A549 (cell line): ENCODE measurements around the gene PIP5K1A. TPM values are rescaled to one million over a fixed set of nuclear protein-coding genes. Genes with fewer than 3 reads are reported as not detected.

Experiments
- ATAC-seq, 2 experiments: fragments of 200-7000 bp in 1 of 2; fragments of >200 bp in 1 of 2; cut with Nextera tagmentation in 1 of 2; cut with Tn5 transposase in 1 of 2; 3 replicates each; pipeline versions ENCODE4 v1.8.0 to v1.9.1; 2018 to 2020; ENCODE audit warnings: mild to moderate bottlenecking in 1 of 2, moderate library complexity in 1 of 2
- CTCF ChIA-PET: fragments of 300-600 bp; sonication (Branson Sonifier 250); formaldehyde crosslinking; extraction: SDS; loops from one replicate; lab custom pipeline; 2021; ENCODE audit warnings: antibody characterized with exemption, inconsistent platforms; lab: Yijun Ruan, JAX
- POLR2A ChIA-PET: fragments of 350-600 bp; formaldehyde crosslinking; extraction: SDS; loops from one replicate; lab custom pipeline; 2021; ENCODE audit warnings: antibody characterized with exemption, inconsistent platforms; lab: Yijun Ruan, JAX
- DNase-seq, 2 experiments: peaks; one replicate each; pipeline versions ENCODE4 v3.0.0 to v3.0.0-alpha.2; 2011 to 2016; ENCODE audit warnings: low read depth in 1 of 2, low spot score in 1 of 2
- FAIRE-seq: peaks from 2 replicates; lab custom pipeline; 2011; peaks lifted over from hg19 to GRCh38; lab: Jason Lieb, UNC
- H3K27ac ChIP-seq, 2 experiments: fragments of >200 bp; sonication (Bioruptor Twin); formaldehyde crosslinking; 3 replicates each; pipeline ENCODE4 v1.5.1; 2016 to 2017
- H3K4me1 ChIP-seq: fragments of >200 bp; sonication (Bioruptor Twin); formaldehyde crosslinking; 3 replicates; pipeline ENCODE4 v1.6.1; 2016
- H3K4me2 ChIP-seq: fragments of >200 bp; sonication (Bioruptor Twin); formaldehyde crosslinking; 3 replicates; pipeline ENCODE4 v1.6.1; 2016
- H3K4me3 ChIP-seq: fragments of >200 bp; sonication (Bioruptor Twin); formaldehyde crosslinking; 3 replicates; pipeline ENCODE4 v1.5.1; 2016
- H3K9me3 ChIP-seq: fragments of >200 bp; sonication (Bioruptor Twin); formaldehyde crosslinking; 3 replicates; pipeline ENCODE4 v1.6.1; 2016
- CHD4 ChIP-seq: fragments of 200-600 bp; sonication (generic); IDR thresholded peaks from 2 replicates; pipeline ENCODE4 v1.6.1; 2016; ENCODE audit warnings: antibody characterized with exemption, mild to moderate bottlenecking, borderline replicate concordance
- EP300 ChIP-seq, 2 experiments: fragments of >200 bp; sonication (Bioruptor Twin); formaldehyde crosslinking; IDR thresholded peaks; 2 replicates in 1 of 2; 3 replicates in 1 of 2; pipeline ENCODE4 v1.6.1; 2016 to 2017
- FOSB ChIP-seq: fragments of 250-450 bp; sonication (Bioruptor Pico); IDR thresholded peaks from 2 replicates; pipeline ENCODE4 v1.5.0; 2020; ENCODE audit warnings: mild to moderate bottlenecking, moderate library complexity
- HDAC2 ChIP-seq: fragments of 200-600 bp; sonication (generic); IDR thresholded peaks from 2 replicates; pipeline ENCODE4 v1.6.1; 2016
- HEYL ChIP-seq: fragments of 250-450 bp; sonication (Bioruptor Pico); IDR thresholded peaks from 2 replicates; pipeline ENCODE4 v1.8.0; 2021; ENCODE audit warnings: mild to moderate bottlenecking, moderate library complexity
- KDM5A ChIP-seq: fragments of 200-600 bp; sonication (generic); IDR thresholded peaks from 2 replicates; pipeline ENCODE4 v1.6.1; 2016; ENCODE audit warnings: antibody characterized with exemption, mild to moderate bottlenecking
- POLR2A ChIP-seq: IDR thresholded peaks from 2 replicates; pipeline ENCODE4 v1.6.1; 2012; ENCODE audit warnings: mild to moderate bottlenecking, low read length
- RARB ChIP-seq: fragments of 250-450 bp; sonication (Bioruptor Pico); IDR thresholded peaks from 2 replicates; pipeline ENCODE4 v1.8.0; 2021; ENCODE audit warnings: mild to moderate bottlenecking, moderate library complexity
- RNF2 ChIP-seq: fragments of 200-600 bp; sonication (generic); IDR thresholded peaks from 2 replicates; pipeline ENCODE4 v1.6.1; 2016; ENCODE audit warnings: low read depth, mild to moderate bottlenecking, antibody characterized with exemption, moderate library complexity, borderline replicate concordance
- ZFP36 ChIP-seq: fragments of 450-650 bp; IDR thresholded peaks from 2 replicates; pipeline ENCODE4 v1.6.1; 2014; ENCODE audit warnings: borderline replicate concordance; ENCODE audit not compliant: partially characterized antibody
- WGBS: methylation state at CpG from one replicate; pipeline ENCODE4 v1.1.6; 2017; ENCODE audit errors: missing lambda C conversion rate; 5-methylcytosine and 5-hydroxymethylcytosine counted together
- polyA plus RNA-seq, 4 experiments: library from polyadenylated mRNA; depleted of rRNA in 3 of 4; stranded (reverse); fragments of >200 nt; fragmentation: RNase III in 1 of 4; extraction: RNeasy Plus Mini Kit Qiagen cat#74134 plus additional on column Dnase treatment in 1 of 4; gene quantifications; 2 replicates in 3 of 4; 3 replicates in 1 of 4; pipeline ENCODE4 v1.2.3, GENCODE V29; 2011 to 2017
- TF ChIP-seq, protein P1 (sequence below): fragments of >200 bp; sonication (Bioruptor Twin); formaldehyde crosslinking; IDR thresholded peaks from 3 replicates; pipeline ENCODE4 v1.5.1; 2016
- TF ChIP-seq, protein P2 (sequence below): fragments of 150-350 bp; IDR thresholded peaks from 2 replicates; pipeline ENCODE4 v1.6.1; 2014; ENCODE audit warnings: low read depth, mild to moderate bottlenecking, low read length
- TF ChIP-seq, protein P3 (sequence below): fragments of 200-600 bp; sonication (generic); IDR thresholded peaks from 2 replicates; pipeline ENCODE4 v1.6.1; 2016; ENCODE audit warnings: antibody characterized with exemption, mild to moderate bottlenecking, moderate library complexity
- TF ChIP-seq, protein P4 (sequence below): IDR thresholded peaks from 2 replicates; pipeline ENCODE4 v1.6.1; 2012
- TF ChIP-seq, protein P5 (sequence below): fragments of 250-450 bp; sonication (Bioruptor Pico); IDR thresholded peaks from 2 replicates; pipeline ENCODE4 v1.5.0; 2020; ENCODE audit warnings: low read depth, mild to moderate bottlenecking, moderate library complexity

Gene PIP5K1A
- polyA plus RNA-seq, 2 of the 4 experiments (the other 2 are of a cell fraction): 50.0 to 129 TPM

DNA sequence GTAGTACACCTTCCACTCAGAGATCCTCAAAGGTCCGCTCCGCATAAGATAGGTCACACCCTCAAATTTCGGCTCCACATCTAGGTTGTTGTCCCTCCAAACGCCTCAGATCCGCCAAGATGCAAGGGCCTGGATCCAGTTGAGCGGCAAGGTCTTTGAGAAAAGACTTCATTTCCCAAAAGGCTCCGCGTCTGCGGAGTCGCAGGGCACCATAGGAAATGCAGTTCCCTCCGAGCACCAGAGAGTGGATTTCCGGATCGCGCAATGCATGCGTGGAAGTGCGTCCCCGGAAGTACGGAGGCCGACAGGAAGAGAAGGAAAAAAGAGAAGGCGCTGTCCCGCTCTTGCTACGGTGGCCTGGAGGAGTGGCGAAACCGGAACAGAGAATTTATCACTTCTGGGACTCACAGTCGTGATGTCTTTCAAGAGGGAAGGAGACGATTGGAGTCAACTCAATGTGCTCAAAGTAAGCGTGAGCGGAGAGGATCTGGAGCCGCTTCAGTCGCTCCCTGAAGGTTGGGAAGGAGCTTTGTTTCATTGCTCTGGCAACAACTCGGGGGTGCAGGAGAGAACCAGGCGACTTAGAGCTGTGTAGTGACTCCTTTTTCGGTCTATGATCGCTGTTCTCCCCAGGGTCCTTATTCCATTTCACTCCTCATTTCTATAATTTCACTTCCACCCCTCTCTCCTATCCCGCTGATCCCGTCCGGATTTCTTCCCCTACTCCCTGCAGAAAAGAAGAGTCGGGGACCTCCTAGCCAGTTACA lies 32.4 kb upstream of the PIP5K1A start, which contains the start of the genes LYSMD1 and SCNM1 (continued):
- TF ChIP-seq HEYL (no peak), HDAC2 (no peak), FOSB (CRISPR knock-in tag) (no peak), CHD4 (no peak)
- TF ChIP-seq, protein P1, sequence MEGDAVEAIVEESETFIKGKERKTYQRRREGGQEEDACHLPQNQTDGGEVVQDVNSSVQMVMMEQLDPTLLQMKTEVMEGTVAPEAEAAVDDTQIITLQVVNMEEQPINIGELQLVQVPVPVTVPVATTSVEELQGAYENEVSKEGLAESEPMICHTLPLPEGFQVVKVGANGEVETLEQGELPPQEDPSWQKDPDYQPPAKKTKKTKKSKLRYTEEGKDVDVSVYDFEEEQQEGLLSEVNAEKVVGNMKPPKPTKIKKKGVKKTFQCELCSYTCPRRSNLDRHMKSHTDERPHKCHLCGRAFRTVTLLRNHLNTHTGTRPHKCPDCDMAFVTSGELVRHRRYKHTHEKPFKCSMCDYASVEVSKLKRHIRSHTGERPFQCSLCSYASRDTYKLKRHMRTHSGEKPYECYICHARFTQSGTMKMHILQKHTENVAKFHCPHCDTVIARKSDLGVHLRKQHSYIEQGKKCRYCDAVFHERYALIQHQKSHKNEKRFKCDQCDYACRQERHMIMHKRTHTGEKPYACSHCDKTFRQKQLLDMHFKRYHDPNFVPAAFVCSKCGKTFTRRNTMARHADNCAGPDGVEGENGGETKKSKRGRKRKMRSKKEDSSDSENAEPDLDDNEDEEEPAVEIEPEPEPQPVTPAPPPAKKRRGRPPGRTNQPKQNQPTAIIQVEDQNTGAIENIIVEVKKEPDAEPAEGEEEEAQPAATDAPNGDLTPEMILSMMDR: no peak
- TF ChIP-seq, protein P2, sequence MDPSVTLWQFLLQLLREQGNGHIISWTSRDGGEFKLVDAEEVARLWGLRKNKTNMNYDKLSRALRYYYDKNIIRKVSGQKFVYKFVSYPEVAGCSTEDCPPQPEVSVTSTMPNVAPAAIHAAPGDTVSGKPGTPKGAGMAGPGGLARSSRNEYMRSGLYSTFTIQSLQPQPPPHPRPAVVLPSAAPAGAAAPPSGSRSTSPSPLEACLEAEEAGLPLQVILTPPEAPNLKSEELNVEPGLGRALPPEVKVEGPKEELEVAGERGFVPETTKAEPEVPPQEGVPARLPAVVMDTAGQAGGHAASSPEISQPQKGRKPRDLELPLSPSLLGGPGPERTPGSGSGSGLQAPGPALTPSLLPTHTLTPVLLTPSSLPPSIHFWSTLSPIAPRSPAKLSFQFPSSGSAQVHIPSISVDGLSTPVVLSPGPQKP: peak; percentile 87
- TF ChIP-seq, protein P3, sequence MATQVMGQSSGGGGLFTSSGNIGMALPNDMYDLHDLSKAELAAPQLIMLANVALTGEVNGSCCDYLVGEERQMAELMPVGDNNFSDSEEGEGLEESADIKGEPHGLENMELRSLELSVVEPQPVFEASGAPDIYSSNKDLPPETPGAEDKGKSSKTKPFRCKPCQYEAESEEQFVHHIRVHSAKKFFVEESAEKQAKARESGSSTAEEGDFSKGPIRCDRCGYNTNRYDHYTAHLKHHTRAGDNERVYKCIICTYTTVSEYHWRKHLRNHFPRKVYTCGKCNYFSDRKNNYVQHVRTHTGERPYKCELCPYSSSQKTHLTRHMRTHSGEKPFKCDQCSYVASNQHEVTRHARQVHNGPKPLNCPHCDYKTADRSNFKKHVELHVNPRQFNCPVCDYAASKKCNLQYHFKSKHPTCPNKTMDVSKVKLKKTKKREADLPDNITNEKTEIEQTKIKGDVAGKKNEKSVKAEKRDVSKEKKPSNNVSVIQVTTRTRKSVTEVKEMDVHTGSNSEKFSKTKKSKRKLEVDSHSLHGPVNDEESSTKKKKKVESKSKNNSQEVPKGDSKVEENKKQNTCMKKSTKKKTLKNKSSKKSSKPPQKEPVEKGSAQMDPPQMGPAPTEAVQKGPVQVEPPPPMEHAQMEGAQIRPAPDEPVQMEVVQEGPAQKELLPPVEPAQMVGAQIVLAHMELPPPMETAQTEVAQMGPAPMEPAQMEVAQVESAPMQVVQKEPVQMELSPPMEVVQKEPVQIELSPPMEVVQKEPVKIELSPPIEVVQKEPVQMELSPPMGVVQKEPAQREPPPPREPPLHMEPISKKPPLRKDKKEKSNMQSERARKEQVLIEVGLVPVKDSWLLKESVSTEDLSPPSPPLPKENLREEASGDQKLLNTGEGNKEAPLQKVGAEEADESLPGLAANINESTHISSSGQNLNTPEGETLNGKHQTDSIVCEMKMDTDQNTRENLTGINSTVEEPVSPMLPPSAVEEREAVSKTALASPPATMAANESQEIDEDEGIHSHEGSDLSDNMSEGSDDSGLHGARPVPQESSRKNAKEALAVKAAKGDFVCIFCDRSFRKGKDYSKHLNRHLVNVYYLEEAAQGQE: peak; percentile 51; the same call in 1 of the 2 replicates
- TF ChIP-seq, protein P4, sequence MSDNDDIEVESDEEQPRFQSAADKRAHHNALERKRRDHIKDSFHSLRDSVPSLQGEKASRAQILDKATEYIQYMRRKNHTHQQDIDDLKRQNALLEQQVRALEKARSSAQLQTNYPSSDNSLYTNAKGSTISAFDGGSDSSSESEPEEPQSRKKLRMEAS: peak; percentile 90

DNA sequence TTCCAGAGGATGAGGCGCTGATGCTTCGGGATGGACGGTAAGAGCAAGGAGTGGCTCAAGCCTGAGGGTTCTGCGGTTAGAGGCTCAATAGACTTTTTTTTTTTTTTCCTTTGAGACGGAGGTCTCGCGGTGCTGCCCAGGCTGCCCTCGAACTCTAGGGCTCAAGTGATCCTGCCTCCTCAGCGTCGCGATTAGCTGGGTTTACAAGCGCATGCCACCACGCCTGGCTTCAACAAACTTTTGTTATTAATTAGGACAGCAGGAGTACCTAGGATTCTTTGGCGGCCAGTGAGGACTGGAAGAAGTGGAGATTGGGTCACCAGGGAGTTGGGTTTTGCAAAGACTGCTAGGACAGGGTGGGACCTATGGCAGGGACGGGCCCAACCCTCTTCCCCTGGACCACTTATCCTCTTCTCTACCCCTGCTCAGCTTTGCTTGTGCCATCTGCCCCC lies 31.8 kb upstream of the PIP5K1A start:
- DNase-seq (peak; percentile 36 to 39), ATAC-seq (peak; percentile 22 to 58; a peak in 5 of 6 replicates), FAIRE-seq (no peak)
- Histone ChIP-seq H3K4me2 (peak overlapping the region; percentile 93), H3K9me3 (no peaks in the 10 kb centered on the region), H3K27ac (peak overlapping the region; percentile 81 to 91), H3K4me1 (peaks cover 14% of the 10 kb centered on the region; the same call in 2 of the 3 replicates), H3K4me3 (peak overlapping the region; percentile 75)
- ChIA-PET POLR2A (interaction anchor here (2.1 kb wide), 1 partner anchor 23 kb away, joined by 12 read pairs; the partner anchor contains the start of gene VPS72), CTCF (interaction anchor here (0.6 to 3.1 kb wide), 5 partner anchors 10 to 170 kb away, joined by 3 to 10 read pairs (median 3); partner anchors contain the start of genes PSMD4 and TNFAIP8L2)
- no peak for TF ChIP-seq ZFP36
- 3% methylated on average over 15 of the region's 15 CpGs for WGBS

DNA sequence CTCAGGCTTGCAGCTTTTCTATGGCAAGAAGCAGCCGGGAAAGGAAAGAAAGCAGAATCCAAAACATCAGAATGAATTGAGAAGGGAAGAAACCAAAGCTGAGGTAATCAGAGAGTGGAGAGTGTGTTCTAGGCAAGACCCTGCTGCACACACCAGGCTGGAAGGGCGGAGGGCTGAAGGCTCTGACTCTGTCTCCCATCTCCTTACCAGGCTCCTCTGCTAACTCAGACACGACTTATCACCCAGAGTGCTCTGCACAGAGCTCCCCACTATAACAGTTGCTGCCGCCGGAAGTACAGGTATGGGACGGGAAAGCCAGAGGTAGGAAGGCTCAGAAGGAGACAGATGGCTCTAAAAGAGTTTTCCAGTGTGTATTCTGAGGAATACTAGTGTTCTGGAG lies 31.2 kb upstream of the PIP5K1A start:
- Histone ChIP-seq H3K4me3 (peak overlapping the region; percentile 75), H3K27ac (peak overlapping the region in 1 of 2 experiments; percentile 91; a peak in 3 of 6 replicates), H3K4me1 (peaks cover 14% of the 10 kb centered on the region; the same call in 2 of the 3 replicates), H3K4me2 (peak overlapping the region; percentile 93), H3K9me3 (no peaks in the 10 kb centered on the region)
- ATAC-seq (no peak), FAIRE-seq (no peak), DNase-seq (no peak)
- CTCF ChIA-PET: interaction anchor here (1.1 to 3.1 kb wide), 8 partner anchors 9 to 141 kb away, joined by 3 to 10 read pairs (median 4); partner anchors contain the start of genes GABPB2, PSMD4, TMOD4 and TNFAIP8L2
- POLR2A ChIA-PET: no interaction called here
- 83% methylated on average over 6 of the region's 6 CpGs for WGBS
- no peak for TF ChIP-seq KDM5A
- TF ChIP-seq, protein P1: no peak
- TF ChIP-seq RARB (CRISPR knock-in tag): no peak
- TF ChIP-seq, protein P4: no peak
- TF ChIP-seq RNF2: no peak
- no peak for TF ChIP-seq POLR2A
- TF ChIP-seq EP300 (IDR thresholded peaks at IDR 0.05): no peak
- TF ChIP-seq, protein P5, sequence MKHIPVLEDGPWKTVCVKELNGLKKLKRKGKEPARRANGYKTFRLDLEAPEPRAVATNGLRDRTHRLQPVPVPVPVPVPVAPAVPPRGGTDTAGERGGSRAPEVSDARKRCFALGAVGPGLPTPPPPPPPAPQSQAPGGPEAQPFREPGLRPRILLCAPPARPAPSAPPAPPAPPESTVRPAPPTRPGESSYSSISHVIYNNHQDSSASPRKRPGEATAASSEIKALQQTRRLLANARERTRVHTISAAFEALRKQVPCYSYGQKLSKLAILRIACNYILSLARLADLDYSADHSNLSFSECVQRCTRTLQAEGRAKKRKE (CRISPR knock-in tag): no peak
- TF ChIP-seq ZFP36: no peak
- TF ChIP-seq, protein P3: no peak
